Endothelial cell of umbilical vein (primary cell): Measurements from ENCODE around the gene DIS3L2. TPM values are rescaled to one million over a fixed set of nuclear protein-coding genes. Genes with fewer than 3 reads are reported as not detected.

ENCODE experiments used
- BruUV-seq: library from RNA; stranded (reverse); fragments of 400-500 nt; replicated peaks from 2 replicates; lab custom pipeline; 2021; lab: Mats Ljungman, UMichigan
- CTCF ChIA-PET: fragments of 300-600, 350-600 bp; sonication (Branson Sonifier 250); formaldehyde crosslinking; loops from one replicate; lab custom pipeline; 2021; ENCODE audit warnings: antibody characterized with exemption, inconsistent platforms; lab: Charles Lee
- POLR2A ChIA-PET: fragments of 300-600, 350-600 bp; sonication (Branson Sonifier 250); formaldehyde crosslinking; loops from one replicate; lab custom pipeline; 2021; ENCODE audit warnings: antibody characterized with exemption, inconsistent platforms; lab: Charles Lee
- DNase-seq: peaks from one replicate; pipeline ENCODE4 v3.0.0-alpha.2; 2011; ENCODE audit warnings: low read depth, low spot score
- FAIRE-seq: peaks from 2 replicates; lab custom pipeline; 2011; peaks lifted over from hg19 to GRCh38; lab: Jason Lieb, UNC
- H2AFZ ChIP-seq: 2 replicates; pipeline ENCODE4 v1.6.0; 2012; ENCODE audit warnings: low read depth, low read length, control low read depth, inconsistent platforms
- H3K27ac ChIP-seq: 2 replicates; pipeline ENCODE4 v1.5.1; 2011; ENCODE audit warnings: low read depth, mild to moderate bottlenecking, control low read depth, low read length, moderate library complexity; ENCODE audit not compliant: insufficient read depth
- H3K27me3 ChIP-seq, 2 experiments: 2 replicates each; pipeline versions ENCODE4 v1.6.0 to v1.6.1; 2011; ENCODE audit warnings: low read length in 2 of 2, mixed read lengths in 1 of 2; ENCODE audit not compliant: control insufficient read depth in 2 of 2, insufficient read depth in 2 of 2
- H3K36me3 ChIP-seq, 2 experiments: 2 replicates in 1 of 2; 3 replicates in 1 of 2; pipeline ENCODE4 v1.5.1; 2011; ENCODE audit warnings: low read length in 2 of 2, mild to moderate bottlenecking in 1 of 2, moderate library complexity in 1 of 2; ENCODE audit not compliant: control insufficient read depth in 2 of 2, insufficient read depth in 2 of 2; ENCODE audit errors: extremely low read depth in 1 of 2
- H3K4me1 ChIP-seq: 3 replicates; pipeline ENCODE4 v1.5.1; 2011; ENCODE audit warnings: mild to moderate bottlenecking, low read length; ENCODE audit not compliant: control insufficient read depth, insufficient read depth; ENCODE audit errors: extremely low read depth
- H3K4me2 ChIP-seq: 2 replicates; pipeline ENCODE4 v1.6.1; 2011; ENCODE audit warnings: low read length, control low read depth, mixed read lengths; ENCODE audit not compliant: insufficient read depth
- H3K4me3 ChIP-seq, 3 experiments: fragments of 200-600 bp in 1 of 3; sonication (generic), shearing (Covaris generic) in 1 of 3; replicated peaks in 1 of 3; 2 replicates each; pipeline ENCODE4 v1.5.1; 2011 to 2016; ENCODE audit warnings: control low read depth in 3 of 3, low read length in 3 of 3, mild to moderate bottlenecking in 2 of 3, inconsistent platforms in 1 of 3, low read depth in 1 of 3, moderate library complexity in 1 of 3; ENCODE audit not compliant: insufficient read depth in 1 of 3
- H3K79me2 ChIP-seq: 2 replicates; pipeline ENCODE4 v1.6.0; 2012; ENCODE audit warnings: low read length, inconsistent platforms; ENCODE audit not compliant: control insufficient read depth, insufficient read depth
- H3K9ac ChIP-seq: replicated peaks from 2 replicates; pipeline ENCODE3; 2011; ENCODE audit warnings: low read length, control low read depth; ENCODE audit not compliant: insufficient read depth; ENCODE audit errors: extremely low read depth
- H3K9me1 ChIP-seq: replicated peaks from 3 replicates; pipeline ENCODE4 v1.6.0; 2011; ENCODE audit warnings: mild to moderate bottlenecking, low read length; ENCODE audit not compliant: control insufficient read depth, insufficient read depth; ENCODE audit errors: extremely low read depth
- H3K9me3 ChIP-seq: replicated peaks from 2 replicates; pipeline ENCODE4 v1.5.1; 2012; ENCODE audit warnings: low read length, inconsistent platforms; ENCODE audit not compliant: control insufficient read depth, insufficient read depth
- H4K20me1 ChIP-seq: replicated peaks from 2 replicates; pipeline ENCODE3; 2011; ENCODE audit warnings: mild to moderate bottlenecking, low read length; ENCODE audit not compliant: control insufficient read depth, insufficient read depth; ENCODE audit errors: extremely low read depth
- CTCF ChIP-seq, 2 donors: IDR thresholded peaks; 1 replicate in 1 of 2; 2 replicates in 1 of 2; pipeline ENCODE4 v1.5.1; 2011; ENCODE audit warnings: low read length in 2 of 2, mild to moderate bottlenecking in 2 of 2, moderate library complexity in 2 of 2, control low read depth in 1 of 2, inconsistent platforms in 1 of 2, low read depth in 1 of 2; ENCODE audit not compliant: insufficient read depth in 1 of 2; ENCODE audit errors: extremely low read depth in 1 of 2
- EZH2 ChIP-seq: IDR thresholded peaks from 2 replicates; pipeline ENCODE4 v1.6.1; 2012; ENCODE audit warnings: borderline replicate concordance, low read depth, mild to moderate bottlenecking, moderate library complexity, low read length, inconsistent platforms; ENCODE audit not compliant: severe bottlenecking
- FOS ChIP-seq: IDR thresholded peaks from 2 replicates; pipeline ENCODE4 v1.6.1; 2011; ENCODE audit warnings: mild to moderate bottlenecking, low read length, moderate library complexity, borderline replicate concordance; ENCODE audit not compliant: insufficient read depth
- GATA2 ChIP-seq: IDR thresholded peaks from 2 replicates; pipeline ENCODE4 v1.7.0; 2011; ENCODE audit warnings: low read depth, mild to moderate bottlenecking, moderate library complexity, mixed read lengths, low read length; ENCODE audit not compliant: insufficient read length, insufficient read depth
- JUN ChIP-seq: IDR thresholded peaks from 2 replicates; pipeline ENCODE4 v1.6.1; 2011; ENCODE audit warnings: borderline replicate concordance, low read depth; ENCODE audit not compliant: insufficient read length, insufficient read depth
- MAX ChIP-seq: IDR thresholded peaks from 2 replicates; pipeline ENCODE4 v1.6.1; 2011; ENCODE audit not compliant: insufficient read depth, insufficient read length
- MYC ChIP-seq: IDR thresholded peaks from one replicate; pipeline ENCODE4 v1.6.1; 2011; ENCODE audit warnings: mild to moderate bottlenecking, low read depth, low read length
- POLR2A ChIP-seq: IDR thresholded peaks from 2 replicates; pipeline ENCODE4 v1.6.1; 2012; ENCODE audit warnings: low read depth, mild to moderate bottlenecking, control low read depth, low read length
- POLR2AphosphoS5 ChIP-seq: IDR thresholded peaks from 2 replicates; pipeline ENCODE4 v1.6.1; 2012; ENCODE audit warnings: low read depth, mild to moderate bottlenecking, control low read depth, low read length, moderate library complexity; ENCODE audit not compliant: insufficient read depth
- dilution Hi-C: fragments of 300-500 bp; cut with MboI; formaldehyde crosslinking; loops from one replicate; pipeline ENCODE4 v1.15.0; 2019; ENCODE audit warnings: low sequenced_read_pairs; ENCODE audit not compliant: extremely low pct_ligation_motif_present
- intact Hi-C: fragments of 100-400 bp; cut with micrococcal nuclease; formaldehyde crosslinking; loops from one replicate; pipeline ENCODE4 v1.10.0; 2022
- polyA plus RNA-seq, 4 experiments: library from polyadenylated mRNA; depleted of rRNA in 3 of 4; stranded (reverse) in 3 of 4; unstranded in 1 of 4; fragments of >200 nt; gene quantifications; 2 replicates each; pipeline versions ENCODE4 v1.2.1 to v1.2.3, GENCODE V29; 2011 to 2012; ENCODE audit warnings: missing spikeins in 1 of 4
- total RNA-seq: library from RNA; stranded (reverse); gene quantifications from 2 replicates; pipeline ENCODE4 v1.2.3, GENCODE V29; 2021

DIS3L2 gene
- total and polyA plus RNA-seq, 2 donors (not counting 3 experiments of a cell fraction or from before 2014, with no cell fraction given): 14.6 to 31.2 TPM

GRCh38 chr2:232139171-232139594 is 177.7 kb downstream of the DIS3L2 start:
- no peaks in the 10 kb centered on the region for H3K9me1 ChIP-seq
- intact Hi-C loops (no loop called here), dilution Hi-C loops (no loop called here)
- H3K4me3 ChIP-seq: no peak overlapping the region
- no peak for TF ChIP-seq GATA2
- TF ChIP-seq POLR2A: no peak
- no peak for TF ChIP-seq JUN
- TF ChIP-seq EZH2: no peak
- no peak overlapping the region for H3K4me2 ChIP-seq
- peaks cover 3% of the 10 kb centered on the region for H4K20me1 ChIP-seq
- H2AFZ ChIP-seq: no peak overlapping the region
- no peaks in the 10 kb centered on the region for H3K79me2 ChIP-seq
- no peaks in the 10 kb centered on the region for H3K27me3 ChIP-seq
- no peak overlapping the region for H3K27ac ChIP-seq
- ChIA-PET POLR2A (no interaction called here), CTCF (interaction anchor here (0.6 to 8.9 kb wide), 2 partner anchors 66 to 214 kb away, joined by 3 to 149 read pairs; partner anchors contain the start of gene NPPC)
- no peaks in the 10 kb centered on the region for H3K9me3 ChIP-seq
- no peak overlapping the region for H3K9ac ChIP-seq
- FAIRE-seq (no peak), DNase-seq (no peak)
- H3K36me3 ChIP-seq: no peaks in the 10 kb centered on the region
- no TSS peak for BruUV-seq
- H3K4me1 ChIP-seq: peaks cover 14% of the 10 kb centered on the region

GRCh38 chr2:232139786-232140562 is 178.5 kb downstream of the DIS3L2 start:
- Histone ChIP-seq H3K27ac (no peak overlapping the region), H3K9ac (no peak overlapping the region), H3K9me1 (no peaks in the 10 kb centered on the region), H3K4me2 (no peak overlapping the region), H3K27me3 (no peaks in the 10 kb centered on the region), H3K79me2 (no peaks in the 10 kb centered on the region), H2AFZ (no peak overlapping the region), H3K4me1 (peaks cover 14% of the 10 kb centered on the region), H3K36me3 (no peaks in the 10 kb centered on the region), H3K9me3 (no peaks in the 10 kb centered on the region), H3K4me3 (no peak overlapping the region), H4K20me1 (peaks cover 3% of the 10 kb centered on the region)
- intact Hi-C loops (no loop called here), dilution Hi-C loops (no loop called here)
- POLR2A ChIA-PET: no interaction called here
- no TSS peak for BruUV-seq
- FAIRE-seq (no peak), DNase-seq (no peak)
- CTCF ChIA-PET: interaction anchor here (1.1 to 8.9 kb wide), 5 partner anchors 9 to 239 kb away, joined by 3 to 149 read pairs (median 6); partner anchors contain the start of gene NPPC
- TF ChIP-seq GATA2: no peak
- TF ChIP-seq POLR2AphosphoS5: no peak
- TF ChIP-seq JUN: no peak
- no peak for TF ChIP-seq FOS
- no peak for TF ChIP-seq CTCF (IDR thresholded peaks at IDR 0.05; ENCODE audit: extremely low read depth in 1 of 2, insufficient read depth in 1 of 2, low read depth in 1 of 2, low read length in 2 of 2)
- no peak for TF ChIP-seq MYC
- no peak for TF ChIP-seq POLR2A
- TF ChIP-seq MAX: no peak
- TF ChIP-seq EZH2: no peak
